Kidney (tissue), 14 donors: ENCODE data around the gene MYO1H. TPM values are rescaled to one million over a fixed set of nuclear protein-coding genes. Genes with fewer than 3 reads are reported as not detected.

ENCODE experiments used
- DNase-seq, 5 donors: peaks; one replicate each; pipeline ENCODE4 v3.0.0-alpha.2; 2013 to 2020
- FAIRE-seq: peaks from 2 replicates; lab custom pipeline; 2012; peaks lifted over from hg19 to GRCh38; lab: Jason Lieb, UNC
- H3K27ac ChIP-seq, 2 donors: one replicate each; pipeline ENCODE4 v1.7.0; 2013; ENCODE audit warnings: low read depth in 2 of 2, low read length in 2 of 2, inconsistent platforms in 1 of 2
- H3K27me3 ChIP-seq: one replicate; pipeline ENCODE4 v1.7.1; 2013; ENCODE audit warnings: low read length, inconsistent platforms; ENCODE audit not compliant: control insufficient read depth, insufficient read depth
- H3K36me3 ChIP-seq, 3 donors: one replicate each; pipeline versions ENCODE4 v1.7.0 to v1.7.1; 2013; ENCODE audit warnings: low read length in 3 of 3, control low read depth in 1 of 3, inconsistent platforms in 1 of 3; ENCODE audit not compliant: insufficient read depth in 3 of 3, control insufficient read depth in 2 of 3
- H3K4me1 ChIP-seq, 3 donors: one replicate each; pipeline versions ENCODE4 v1.7.0 to v1.7.1; 2013; ENCODE audit warnings: low read length in 3 of 3, inconsistent platforms in 1 of 3, low read depth in 1 of 3; ENCODE audit not compliant: control insufficient read depth in 2 of 3, insufficient read depth in 2 of 3
- H3K4me3 ChIP-seq, 3 donors: one replicate each; pipeline versions ENCODE4 v1.7.0 to v1.8.1; 2013; ENCODE audit warnings: low read length in 3 of 3, control low read depth in 1 of 3, inconsistent platforms in 1 of 3
- H3K9ac ChIP-seq, 3 donors: one replicate each; pipeline versions ENCODE4 v1.7.0 to v1.7.1; 2013; ENCODE audit warnings: low read length in 3 of 3, control low read depth in 1 of 3, inconsistent platforms in 1 of 3
- H3K9me3 ChIP-seq, 3 donors: one replicate each; pipeline versions ENCODE4 v1.7.0 to v1.7.1; 2013; ENCODE audit warnings: low read length in 3 of 3, control low read depth in 1 of 3, inconsistent platforms in 1 of 3; ENCODE audit not compliant: control insufficient read depth in 2 of 3, insufficient read depth in 1 of 3
- CTCF ChIP-seq: IDR thresholded peaks from 3 replicates; pipeline ENCODE4 v1.5.1; 2012; ENCODE audit warnings: mild to moderate bottlenecking, moderate library complexity, borderline replicate concordance; ENCODE audit not compliant: insufficient read depth; ENCODE audit errors: extremely low read depth
- intact Hi-C: fragments of 100-400 bp; cut with DNase I; formaldehyde crosslinking; loops from one replicate; pipeline ENCODE4 v1.11.1; 2022
- polyA plus RNA-seq: library from polyadenylated mRNA; stranded (reverse); fragments of 350-450 nt; fragmentation: Illumina TruSeq; extraction: RNeasy Lipid Tissue Mini Kit (QIAGEN cat#74804); gene quantifications from one replicate; pipeline ENCODE4 v1.2.3, GENCODE V29; 2014; ENCODE audit warnings: low read depth, low replicate concordance; ENCODE audit not compliant: insufficient read depth
- total RNA-seq: library from RNA; stranded (reverse); fragmentation: NEBNext Ultra II Directional; extraction: Animal tissue kit (Norgen Biotek cat#: 25700); gene quantifications from one replicate; pipeline ENCODE4 v1.2.1, GENCODE V29; 2021
- donor health status: control.
- donor health status: control.
- donor health status: control.
- donor health status: control.
- donor health status: control.
- donor health status: DM: yes; HTN: yes; CAD: no.
- donor health status: Normal renal cell carcinoma (clear cell type).

MYO1H gene
- total and polyA plus RNA-seq, 2 donors from 2014 or later: 0.56 TPM; not detected in 1

- no peaks in the 10 kb centered on the region for H3K27me3 ChIP-seq
- peak overlapping the region in 1 of 3 donors; percentile 69 for H3K9ac ChIP-seq
- intact Hi-C loops: no loop called here
- H3K9me3 ChIP-seq: no peaks in the 10 kb centered on the region
- DNase-seq (peak in 2 of 5 donors; percentile 58 to 78), FAIRE-seq (no peak)
- peak overlapping the region; percentile 82 to 97 for H3K27ac ChIP-seq
- peaks cover 4 to 56% (median 42%) of the 10 kb centered on the region in 3 donors for H3K4me1 ChIP-seq
- TF ChIP-seq CTCF: no peak
- H3K4me3 ChIP-seq: peak overlapping the region in 1 of 3 donors; percentile 8
- peaks cover 7 to 29% (median 19%) of the 10 kb centered on the region in 3 donors for H3K36me3 ChIP-seq
Measured at GRCh38 chr12:109461049-109461845, 113.5 kb downstream of the MYO1H start.

GRCh38 chr12:109461846-109462756 is 114.4 kb downstream of the MYO1H start:
- no peak for TF ChIP-seq CTCF
- intact Hi-C loops: no loop called here
- H3K4me3 ChIP-seq: peak overlapping the region in 1 of 3 donors; percentile 8
- H3K27ac ChIP-seq: peak overlapping the region; percentile 82 to 97
- H3K9me3 ChIP-seq: no peaks in the 10 kb centered on the region
- H3K4me1 ChIP-seq: peaks cover 4 to 62% (median 45%) of the 10 kb centered on the region in 3 donors
- FAIRE-seq (no peak), DNase-seq (peak; percentile 61 to 97 (median 79))
- H3K36me3 ChIP-seq: peaks cover 4 to 28% (median 12%) of the 10 kb centered on the region in 3 donors
- H3K27me3 ChIP-seq: no peaks in the 10 kb centered on the region
- peak overlapping the region in 1 of 3 donors; percentile 70 for H3K9ac ChIP-seq

GRCh38 chr12:109462868-109463692 is 115.4 kb downstream of the MYO1H start:
- H3K27ac ChIP-seq: peak overlapping the region; percentile 97 to 99
- no peaks in the 10 kb centered on the region for H3K27me3 ChIP-seq
- peaks cover 0 to 22% (median 8%) of the 10 kb centered on the region in 3 donors for H3K36me3 ChIP-seq
- FAIRE-seq (peak; percentile 42), DNase-seq (peak; percentile 79 to 98 (median 94))
- TF ChIP-seq CTCF: no peak
- no peaks in the 10 kb centered on the region for H3K9me3 ChIP-seq
- peaks cover 4 to 62% (median 46%) of the 10 kb centered on the region in 3 donors for H3K4me1 ChIP-seq
- H3K4me3 ChIP-seq: peak overlapping the region in 2 of 3 donors; percentile 15 to 53
- peak overlapping the region in 2 of 3 donors; percentile 64 to 70 for H3K9ac ChIP-seq
- intact Hi-C loops: no loop called here
